ENCODE measurements around the gene C1S. TPM values are rescaled to one million over a fixed set of nuclear protein-coding genes. Genes with fewer than 3 reads are reported as not detected.

The C1S gene
- total RNA-seq, 1 experiment from 2014 or later, result 32.4 TPM

DNA sequence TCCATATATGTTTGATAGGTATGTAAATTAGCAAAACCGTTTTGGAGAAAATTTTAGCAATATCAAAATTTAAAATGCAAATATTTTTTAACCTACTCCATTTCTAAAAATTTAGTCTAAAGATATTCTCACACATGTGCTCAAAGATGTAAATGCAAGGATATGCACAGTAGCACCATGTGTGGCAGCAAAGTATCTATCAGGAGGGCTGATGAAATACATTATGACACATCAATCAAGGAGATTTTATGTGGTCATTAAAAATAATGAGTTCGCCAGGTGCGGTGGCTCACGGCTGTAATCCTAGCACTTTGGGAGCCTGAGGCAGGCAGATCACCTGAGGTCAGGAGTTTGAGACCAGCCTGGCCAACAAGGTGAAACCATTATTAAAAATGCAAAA lies 39.7 kb downstream of the C1S start:
- CTCF ChIA-PET, result no interaction called here

DNA sequence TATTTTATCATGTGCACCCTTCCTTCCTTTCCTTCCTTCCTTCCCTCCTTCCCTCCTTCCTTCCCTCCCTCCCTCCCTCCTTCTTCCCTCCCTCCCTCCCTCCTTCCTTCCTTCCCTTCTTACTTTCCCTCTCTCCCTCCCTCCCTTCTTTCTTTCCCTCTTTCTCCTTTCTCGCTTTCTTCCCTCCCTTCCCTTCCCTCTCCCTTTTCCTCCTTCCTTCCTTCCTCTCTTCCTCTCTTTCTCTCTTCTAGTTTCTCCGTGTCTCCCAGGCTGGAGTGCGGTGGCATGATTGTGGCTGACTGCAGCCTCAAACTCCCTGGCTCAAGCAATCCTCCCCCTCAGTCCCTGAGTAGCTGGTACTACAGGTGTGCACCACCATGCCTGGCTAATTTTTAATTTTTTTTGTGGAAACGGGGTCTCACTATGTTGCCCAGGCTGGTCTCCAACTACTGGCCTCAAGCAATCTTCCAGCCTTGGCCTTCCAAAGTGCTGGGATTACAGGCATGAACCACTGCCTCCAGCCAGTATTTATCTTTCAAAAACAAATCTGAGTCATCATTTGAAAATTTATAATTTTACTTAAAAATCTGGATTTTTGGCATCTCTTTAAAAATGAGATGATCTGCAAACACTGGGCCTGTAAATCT lies 40.7 kb downstream of the C1S start:
- Histone ChIP-seq H3K79me2 (ENCODE audit: low read depth) (peaks cover 9% of the 10 kb centered on the region), H3K4me2 (no peak overlapping the region), H4K20me1 (ENCODE audit: insufficient read depth) (no peaks in the 10 kb centered on the region), H3K9me3 (ENCODE audit: insufficient read depth, low read depth) (peaks cover 8% of the 10 kb centered on the region), H3K9me2 (ENCODE audit: insufficient read depth) (no peaks in the 10 kb centered on the region), H3K4me3 (no peak overlapping the region), H3F3A (ENCODE audit: insufficient read depth, low read depth) (peaks cover under 1% of the 10 kb centered on the region; the same call in 1 of the 2 replicates), H2AFZ (no peak overlapping the region), H3K4me1 (replicated peaks; ENCODE audit: insufficient read depth) (peaks cover 5% of the 10 kb centered on the region; the same call in 1 of the 2 replicates), H3K27me3 (ENCODE audit: insufficient read depth, low read depth) (no peaks in the 10 kb centered on the region), H3K36me3 (ENCODE audit: low read depth) (peaks cover 17% of the 10 kb centered on the region), H3K27ac (no peak overlapping the region)
- ChIA-PET CTCF (no interaction called here), POLR2A (ENCODE audit: unreplicated experiment) (no interaction called here)
- TF ChIP-seq EZH2 (IDR thresholded peaks at IDR 0.05; ENCODE audit: low read depth), result no peak
- TF ChIP-seq, protein P1, sequence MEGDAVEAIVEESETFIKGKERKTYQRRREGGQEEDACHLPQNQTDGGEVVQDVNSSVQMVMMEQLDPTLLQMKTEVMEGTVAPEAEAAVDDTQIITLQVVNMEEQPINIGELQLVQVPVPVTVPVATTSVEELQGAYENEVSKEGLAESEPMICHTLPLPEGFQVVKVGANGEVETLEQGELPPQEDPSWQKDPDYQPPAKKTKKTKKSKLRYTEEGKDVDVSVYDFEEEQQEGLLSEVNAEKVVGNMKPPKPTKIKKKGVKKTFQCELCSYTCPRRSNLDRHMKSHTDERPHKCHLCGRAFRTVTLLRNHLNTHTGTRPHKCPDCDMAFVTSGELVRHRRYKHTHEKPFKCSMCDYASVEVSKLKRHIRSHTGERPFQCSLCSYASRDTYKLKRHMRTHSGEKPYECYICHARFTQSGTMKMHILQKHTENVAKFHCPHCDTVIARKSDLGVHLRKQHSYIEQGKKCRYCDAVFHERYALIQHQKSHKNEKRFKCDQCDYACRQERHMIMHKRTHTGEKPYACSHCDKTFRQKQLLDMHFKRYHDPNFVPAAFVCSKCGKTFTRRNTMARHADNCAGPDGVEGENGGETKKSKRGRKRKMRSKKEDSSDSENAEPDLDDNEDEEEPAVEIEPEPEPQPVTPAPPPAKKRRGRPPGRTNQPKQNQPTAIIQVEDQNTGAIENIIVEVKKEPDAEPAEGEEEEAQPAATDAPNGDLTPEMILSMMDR (conservative IDR thresholded peaks at IDR 0.05), result no peak
- intact Hi-C loops (cut with micrococcal nuclease; ENCODE audit: unreplicated experiment), result no loop called here
- no TSS peak for BruUV-seq (replicated peaks)
- no peak for DNase-seq

More for the DNA sequence above, 39.7 kb downstream of the C1S start:
- Histone ChIP-seq H4K20me1 (ENCODE audit: insufficient read depth) (no peaks in the 10 kb centered on the region), H3K79me2 (ENCODE audit: low read depth) (peaks cover under 1% of the 10 kb centered on the region; the same call in 1 of the 2 replicates), H3K9me3 (ENCODE audit: insufficient read depth, low read depth) (no peaks in the 10 kb centered on the region), H3K4me2 (no peak overlapping the region), H3K4me3 (no peak overlapping the region), H3K27me3 (ENCODE audit: insufficient read depth, low read depth) (no peaks in the 10 kb centered on the region), H3K4me1 (replicated peaks; ENCODE audit: insufficient read depth) (no peaks in the 10 kb centered on the region), H3K36me3 (ENCODE audit: low read depth) (peaks cover 7% of the 10 kb centered on the region; the same call in 1 of the 2 replicates), H2AFZ (no peak overlapping the region), H3K27ac (no peak overlapping the region), H3F3A (ENCODE audit: insufficient read depth, low read depth) (peaks cover 3% of the 10 kb centered on the region; the same call in 1 of the 2 replicates), H3K9me2 (ENCODE audit: insufficient read depth) (no peaks in the 10 kb centered on the region)
- intact Hi-C loops (cut with micrococcal nuclease; ENCODE audit: unreplicated experiment), result no loop called here
- no peak for TF ChIP-seq EZH2 (IDR thresholded peaks at IDR 0.05; ENCODE audit: low read depth)
- TF ChIP-seq, protein P1 (conservative IDR thresholded peaks at IDR 0.05), result no peak
- DNase-seq, result no peak
- no TSS peak for BruUV-seq (replicated peaks)
- POLR2A ChIA-PET (ENCODE audit: unreplicated experiment), result interaction anchor here (0.7 kb wide), 1 partner anchor 227 kb away, joined by 7 read pairs; no protein-coding TSS in a partner anchor

DNA sequence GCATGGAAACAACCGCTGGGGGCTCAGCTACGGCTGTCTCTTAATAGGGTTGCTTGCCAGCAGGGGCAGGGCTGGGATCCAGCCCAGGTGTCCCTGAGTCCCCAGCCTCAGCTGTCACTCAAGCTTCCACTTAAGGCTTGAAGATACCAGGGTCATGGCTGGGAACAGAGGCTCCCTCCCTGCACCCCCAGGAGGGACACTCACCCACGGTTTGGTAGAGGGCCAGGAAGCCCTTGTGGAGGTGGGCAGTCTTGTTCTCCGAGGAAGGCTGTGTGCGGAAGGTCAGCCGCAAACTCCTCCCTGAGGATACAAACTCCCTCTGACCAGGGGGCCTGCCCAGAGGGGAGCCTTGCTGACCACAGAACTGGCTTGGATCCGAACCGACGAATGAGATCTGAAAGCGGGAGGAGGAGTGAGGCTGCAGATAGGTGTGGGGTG lies 41.2 kb downstream of the C1S start:
- no peak for DNase-seq
- Histone ChIP-seq H4K20me1 (ENCODE audit: insufficient read depth) (no peaks in the 10 kb centered on the region), H3K79me2 (ENCODE audit: low read depth) (peaks cover 15% of the 10 kb centered on the region), H3K36me3 (ENCODE audit: low read depth) (peaks cover 20% of the 10 kb centered on the region), H3F3A (ENCODE audit: insufficient read depth, low read depth) (peaks cover 5% of the 10 kb centered on the region), H3K9me2 (ENCODE audit: insufficient read depth) (no peaks in the 10 kb centered on the region), H3K4me2 (no peak overlapping the region), H3K27me3 (ENCODE audit: insufficient read depth, low read depth) (no peaks in the 10 kb centered on the region), H3K4me3 (no peak overlapping the region), H3K27ac (no peak overlapping the region), H3K9me3 (ENCODE audit: insufficient read depth, low read depth) (peaks cover 11% of the 10 kb centered on the region), H2AFZ (no peak overlapping the region), H3K4me1 (replicated peaks; ENCODE audit: insufficient read depth) (peaks cover 11% of the 10 kb centered on the region; the same call in 1 of the 2 replicates)
- CTCF ChIA-PET, result no interaction called here
- TF ChIP-seq, protein P1 (conservative IDR thresholded peaks at IDR 0.05), result no peak
- no peak for TF ChIP-seq EZH2 (IDR thresholded peaks at IDR 0.05; ENCODE audit: low read depth)
- intact Hi-C loops (cut with micrococcal nuclease; ENCODE audit: unreplicated experiment), result no loop called here
- BruUV-seq (replicated peaks), result no TSS peak
- POLR2A ChIA-PET (ENCODE audit: unreplicated experiment), result no interaction called here
